ACHN (cell line): ENCODE data around the gene CTLA4.

Experiments
- DNase-seq: peaks from one replicate; pipeline ENCODE4 v3.0.0-alpha.2; 2015
- in situ Hi-C: cut with HindIII; loops from 2 replicates; pipeline ENCODE4 v1.10.0; 2017; ENCODE audit warnings: low sequenced_read_pairs, low pct_ligation_motif_present, low pct_unique_long_range_greater_than_20kb

Gene CTLA4

GRCh38 chr2:203882551-203882950 is 15.0 kb downstream of the CTLA4 start:
- no peak for DNase-seq
- in situ Hi-C loops, result no loop called here

- in situ Hi-C loops, result no loop called here
- DNase-seq, result no peak
Observed at GRCh38 chr2:203886661-203887151, 19.1 kb downstream of the CTLA4 start.

GRCh38 chr2:203887677-203888076 is 20.1 kb downstream of the CTLA4 start:
- in situ Hi-C loops, result no loop called here

GRCh38 chr2:203889542-203889941 is 22.0 kb downstream of the CTLA4 start:
- no peak for DNase-seq
- in situ Hi-C loops, result no loop called here

More at GRCh38 chr2:203887677-203888076, 20.1 kb downstream of the CTLA4 start:
- DNase-seq, result no peak

- in situ Hi-C loops, result no loop called here
- no peak for DNase-seq
Observed at GRCh38 chr2:203889944-203890343, 22.4 kb downstream of the CTLA4 start.

- DNase-seq, result no peak
- in situ Hi-C loops, result no loop called here
Observed at GRCh38 chr2:203890733-203891132, 23.2 kb downstream of the CTLA4 start.

- no peak for DNase-seq
- in situ Hi-C loops, result no loop called here
Observed at GRCh38 chr2:203891474-203891873, 23.9 kb downstream of the CTLA4 start.

- no peak for DNase-seq
- in situ Hi-C loops, result no loop called here
Observed at GRCh38 chr2:203892207-203892606, 24.6 kb downstream of the CTLA4 start.

- in situ Hi-C loops, result no loop called here
- DNase-seq, result no peak
Observed at GRCh38 chr2:203893401-203893800, 25.8 kb downstream of the CTLA4 start.

GRCh38 chr2:203893840-203894239 is 26.3 kb downstream of the CTLA4 start:
- no peak for DNase-seq
- in situ Hi-C loops, result no loop called here

GRCh38 chr2:203894262-203894661 is 26.7 kb downstream of the CTLA4 start:
- in situ Hi-C loops, result no loop called here
- DNase-seq, result no peak

- in situ Hi-C loops, result no loop called here
- no peak for DNase-seq
Observed at GRCh38 chr2:203897544-203897943, 30.0 kb downstream of the CTLA4 start.

- in situ Hi-C loops, result no loop called here
- DNase-seq, result no peak
Observed at GRCh38 chr2:203898657-203899056, 31.1 kb downstream of the CTLA4 start.

GRCh38 chr2:203900253-203900652 is 32.7 kb downstream of the CTLA4 start:
- no peak for DNase-seq
- in situ Hi-C loops, result no loop called here

GRCh38 chr2:203904022-203904421 is 36.5 kb downstream of the CTLA4 start:
- DNase-seq, result no peak
- in situ Hi-C loops, result no loop called here

GRCh38 chr2:203905656-203906055 is 38.1 kb downstream of the CTLA4 start:
- DNase-seq, result no peak
- in situ Hi-C loops, result no loop called here

GRCh38 chr2:203908066-203908796 is 40.7 kb downstream of the CTLA4 start:
- in situ Hi-C loops, result no loop called here

GRCh38 chr2:203908797-203909185 is 41.2 kb downstream of the CTLA4 start:
- in situ Hi-C loops, result no loop called here
- DNase-seq, result no peak

More at GRCh38 chr2:203908066-203908796, 40.7 kb downstream of the CTLA4 start:
- DNase-seq, result no peak

- DNase-seq, result peak; percentile 49
- in situ Hi-C loops, result no loop called here
Observed at GRCh38 chr2:203909261-203909967, 41.8 kb downstream of the CTLA4 start.

GRCh38 chr2:203909974-203910373 is 42.4 kb downstream of the CTLA4 start:
- no peak for DNase-seq
- in situ Hi-C loops, result no loop called here
